GM06990 (cell line): ENCODE results near the gene WDFY3.

ENCODE experiments used
- DNase-seq: peaks from one replicate; pipeline ENCODE4 v3.0.0-alpha.2; 2011; ENCODE audit not compliant: insufficient read length; ENCODE audit errors: extremely low read depth
- H3K27me3 ChIP-seq: replicated peaks from 2 replicates; pipeline ENCODE4 v1.6.0; 2011; ENCODE audit warnings: low read length; ENCODE audit not compliant: control insufficient read depth, insufficient read depth
- H3K36me3 ChIP-seq: 2 replicates; pipeline ENCODE4 v1.5.1; 2011; ENCODE audit warnings: low read length; ENCODE audit not compliant: control insufficient read depth, insufficient read depth
- H3K4me3 ChIP-seq: replicated peaks from 2 replicates; pipeline ENCODE4 v1.5.1; 2011; ENCODE audit warnings: low read depth, mild to moderate bottlenecking, control low read depth, low read length
- TF ChIP-seq, protein P1 (sequence below): IDR thresholded peaks from 2 replicates; pipeline ENCODE4 v1.5.1; 2011; ENCODE audit warnings: low read length, control low read depth, mild to moderate bottlenecking, inconsistent platforms; ENCODE audit not compliant: insufficient read depth, poor library complexity, severe bottlenecking

Gene WDFY3

DNA sequence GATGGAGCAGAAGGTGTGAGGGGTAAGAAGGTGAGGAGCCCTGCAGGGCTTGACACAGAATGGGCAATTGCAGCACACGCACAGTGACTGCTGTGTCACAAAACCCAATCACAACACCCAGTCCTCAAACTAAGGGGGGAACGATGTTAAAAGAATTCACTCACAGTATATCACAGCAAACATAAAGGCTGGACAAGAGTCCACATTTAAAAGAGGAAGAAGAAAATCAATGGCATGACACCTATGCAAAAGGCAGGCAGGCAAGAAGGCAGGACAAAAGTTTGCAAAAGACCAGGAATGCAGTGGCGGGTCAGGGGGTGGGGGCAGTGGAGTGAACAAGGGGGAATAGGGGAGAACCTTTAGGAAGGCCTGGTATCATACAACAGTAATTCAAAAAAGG lies 305.9 kb downstream of the WDFY3 start:
- TF ChIP-seq, protein P1, sequence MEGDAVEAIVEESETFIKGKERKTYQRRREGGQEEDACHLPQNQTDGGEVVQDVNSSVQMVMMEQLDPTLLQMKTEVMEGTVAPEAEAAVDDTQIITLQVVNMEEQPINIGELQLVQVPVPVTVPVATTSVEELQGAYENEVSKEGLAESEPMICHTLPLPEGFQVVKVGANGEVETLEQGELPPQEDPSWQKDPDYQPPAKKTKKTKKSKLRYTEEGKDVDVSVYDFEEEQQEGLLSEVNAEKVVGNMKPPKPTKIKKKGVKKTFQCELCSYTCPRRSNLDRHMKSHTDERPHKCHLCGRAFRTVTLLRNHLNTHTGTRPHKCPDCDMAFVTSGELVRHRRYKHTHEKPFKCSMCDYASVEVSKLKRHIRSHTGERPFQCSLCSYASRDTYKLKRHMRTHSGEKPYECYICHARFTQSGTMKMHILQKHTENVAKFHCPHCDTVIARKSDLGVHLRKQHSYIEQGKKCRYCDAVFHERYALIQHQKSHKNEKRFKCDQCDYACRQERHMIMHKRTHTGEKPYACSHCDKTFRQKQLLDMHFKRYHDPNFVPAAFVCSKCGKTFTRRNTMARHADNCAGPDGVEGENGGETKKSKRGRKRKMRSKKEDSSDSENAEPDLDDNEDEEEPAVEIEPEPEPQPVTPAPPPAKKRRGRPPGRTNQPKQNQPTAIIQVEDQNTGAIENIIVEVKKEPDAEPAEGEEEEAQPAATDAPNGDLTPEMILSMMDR: no peak
- Histone ChIP-seq H3K36me3 (no peaks in the 10 kb centered on the region), H3K4me3 (no peak overlapping the region), H3K27me3 (no peaks in the 10 kb centered on the region)
- DNase-seq: no peak

DNA sequence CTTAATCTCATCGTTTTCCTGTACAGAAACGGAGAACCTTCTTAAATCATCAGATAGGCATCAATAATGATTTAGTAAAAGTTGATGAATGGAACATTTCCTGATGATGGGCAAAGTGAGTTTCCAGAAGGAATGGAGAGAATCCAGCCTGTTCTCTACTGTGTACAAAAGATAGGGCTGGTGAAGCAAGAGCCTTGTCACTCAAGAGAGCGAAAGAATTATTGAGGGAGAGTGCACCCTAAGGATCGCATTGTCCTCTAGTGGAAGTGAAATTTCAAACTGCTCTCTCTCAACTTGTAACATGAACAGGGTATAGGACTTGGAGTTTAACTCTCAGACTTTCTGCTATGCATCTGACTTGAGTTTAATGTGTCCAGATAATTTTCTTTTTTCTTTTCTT lies 314.0 kb downstream of the WDFY3 start:
- DNase-seq: no peak

DNA sequence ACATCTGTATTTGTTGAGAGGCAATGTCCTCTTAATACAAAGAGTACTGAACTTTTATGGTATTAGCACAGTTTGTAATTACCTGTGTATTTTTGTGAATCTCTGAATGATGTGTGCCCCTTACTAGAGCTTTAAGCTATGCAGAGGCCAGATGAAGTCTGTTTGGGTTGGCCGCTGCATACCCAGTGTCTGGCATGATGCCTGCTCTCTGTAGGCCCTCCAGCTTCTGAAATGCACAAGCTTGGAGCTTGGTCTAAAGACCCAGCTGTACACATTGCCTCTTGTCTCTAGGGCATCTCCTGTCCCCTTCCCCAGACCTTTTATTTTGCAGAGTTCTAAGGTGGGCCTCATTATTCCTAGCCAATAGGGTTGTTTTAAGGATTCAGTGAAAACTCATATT lies 315.0 kb downstream of the WDFY3 start:
- DNase-seq: no peak
- TF ChIP-seq, protein P1: no peak
- H3K36me3 ChIP-seq: no peaks in the 10 kb centered on the region
- H3K4me3 ChIP-seq: no peak overlapping the region
- no peaks in the 10 kb centered on the region for H3K27me3 ChIP-seq

More for the DNA sequence above, 314.0 kb downstream of the WDFY3 start:
- Histone ChIP-seq H3K4me3 (no peak overlapping the region), H3K27me3 (no peaks in the 10 kb centered on the region), H3K36me3 (no peaks in the 10 kb centered on the region)
- TF ChIP-seq, protein P1: no peak

DNA sequence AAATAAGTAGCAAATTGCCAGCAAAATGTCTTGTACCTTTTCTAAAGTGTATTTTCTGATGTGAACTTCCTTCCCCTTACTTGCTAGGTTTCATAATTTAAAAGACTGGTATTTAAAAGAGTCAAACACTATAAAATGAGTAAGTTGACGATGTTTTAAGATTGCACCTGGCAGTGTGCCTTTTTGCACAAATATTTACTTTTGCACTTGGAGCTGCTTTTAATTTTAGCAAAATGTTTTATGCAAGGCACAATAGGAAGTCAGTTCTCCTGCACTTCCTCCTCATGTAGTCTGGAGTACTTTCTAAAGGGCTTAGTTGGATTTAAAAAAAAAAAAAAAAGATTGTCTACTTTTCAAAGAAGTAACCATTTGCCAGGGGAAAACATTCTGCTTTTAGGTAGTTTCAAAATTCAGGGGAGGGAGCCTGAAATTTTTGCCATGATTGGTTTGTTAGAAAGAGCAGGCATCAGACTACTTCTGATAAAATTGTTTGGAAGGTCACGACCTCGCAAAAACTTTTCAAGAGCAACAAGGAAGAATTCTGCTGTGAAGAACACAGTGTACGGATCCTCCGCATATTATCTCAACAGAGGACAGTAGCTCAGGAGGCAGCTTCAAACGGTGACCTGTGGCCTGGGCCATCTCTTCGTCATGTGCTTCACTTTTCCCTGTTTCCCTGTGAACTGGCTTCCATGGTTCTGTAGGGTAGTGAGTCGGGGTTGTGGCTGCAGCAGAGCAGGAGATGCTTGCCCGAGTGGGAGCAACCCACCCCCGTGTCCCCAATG lies 317.4 kb downstream of the WDFY3 start:
- no peaks in the 10 kb centered on the region for H3K27me3 ChIP-seq
- no peak for DNase-seq
- TF ChIP-seq, protein P1: no peak
- H3K36me3 ChIP-seq: no peaks in the 10 kb centered on the region
- H3K4me3 ChIP-seq: no peak overlapping the region

DNA sequence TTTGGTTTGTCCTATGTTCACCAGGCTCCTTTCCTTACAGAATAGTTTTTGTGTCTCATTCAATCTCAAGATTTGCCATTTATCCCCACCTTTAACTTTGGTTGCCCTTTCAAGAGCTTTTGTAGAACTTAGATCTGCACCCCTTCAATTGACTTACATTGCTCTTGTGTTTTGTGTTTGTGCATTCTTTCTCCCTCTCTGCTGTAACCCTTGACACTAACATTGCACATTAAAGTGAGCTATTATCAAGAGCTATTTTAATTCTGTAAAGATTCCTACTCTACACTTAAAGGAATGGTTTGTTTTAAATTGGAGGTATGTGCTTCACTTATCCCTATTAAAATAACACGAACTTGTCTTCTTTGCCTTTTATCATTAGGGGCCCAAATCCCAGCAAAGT lies 318.3 kb downstream of the WDFY3 start:
- TF ChIP-seq, protein P1: no peak
- DNase-seq: no peak

More for the DNA sequence above, 318.3 kb downstream of the WDFY3 start:
- Histone ChIP-seq H3K27me3 (no peaks in the 10 kb centered on the region), H3K36me3 (no peaks in the 10 kb centered on the region), H3K4me3 (no peak overlapping the region)
